Spinal cord (tissue), 10 donors: ENCODE results near the gene ZNF460. TPM values are rescaled to one million over a fixed set of nuclear protein-coding genes. Genes with fewer than 3 reads are reported as not detected.
"Not testable (repeated sequence)": the region's sequence is repeated elsewhere in the genome, so short reads cannot be mapped to it uniquely, and the experiment has no call there.

Source experiments
- DNase-seq, 6 donors: peaks; one replicate each; pipeline versions ENCODE4 v3.0.0 to v3.0.0-alpha.2; 2013 to 2015; ENCODE audit warnings: low spot score in 6 of 6, low read depth in 4 of 6
- H3K27ac ChIP-seq: one replicate; pipeline ENCODE4 v1.5.1; 2013; ENCODE audit warnings: low read depth, low read length, control low read depth
- H3K27me3 ChIP-seq: one replicate; pipeline ENCODE4 v1.6.1; 2013; ENCODE audit warnings: low read length; ENCODE audit not compliant: control insufficient read depth, insufficient read depth
- H3K36me3 ChIP-seq: one replicate; pipeline ENCODE4 v1.6.1; 2013; ENCODE audit warnings: low read length; ENCODE audit not compliant: control insufficient read depth, insufficient read depth
- H3K4me1 ChIP-seq: one replicate; pipeline ENCODE4 v1.6.1; 2013; ENCODE audit warnings: low read length; ENCODE audit not compliant: control insufficient read depth, insufficient read depth
- H3K4me3 ChIP-seq: one replicate; pipeline ENCODE4 v1.5.1; 2013; ENCODE audit warnings: low read depth, low read length, control low read depth
- H3K9me3 ChIP-seq: one replicate; pipeline ENCODE4 v1.6.1; 2013; ENCODE audit warnings: low read length; ENCODE audit not compliant: control insufficient read depth, insufficient read depth
- WGBS: methylation state at CpG from one replicate; pipeline ENCODE4 v1.1.5; 2013; ENCODE audit warnings: missing lambda C conversion rate; ENCODE audit not compliant: insufficient coverage; 5-methylcytosine and 5-hydroxymethylcytosine counted together
- polyA plus RNA-seq, 2 donors: library from polyadenylated mRNA; unstranded; fragments of 120-200 nt; gene quantifications; one replicate each; pipeline ENCODE4 v1.2.1, GENCODE V29; 2013; ENCODE audit not compliant: insufficient read length in 2 of 2
- total RNA-seq, 2 donors: library from RNA; depleted of rRNA in 1 of 2; stranded (reverse); fragments of 120-200 nt in 1 of 2; fragments of >200 nt in 1 of 2; gene quantifications; one replicate each; pipeline versions ENCODE4 v1.2.3 to v1.2.4, GENCODE V29; 2013 to 2014
- donor health status: healthy.

ZNF460 gene
- total and polyA plus RNA-seq, 4 donors = 2.8 to 135 (median 42.2) TPM

DNA sequence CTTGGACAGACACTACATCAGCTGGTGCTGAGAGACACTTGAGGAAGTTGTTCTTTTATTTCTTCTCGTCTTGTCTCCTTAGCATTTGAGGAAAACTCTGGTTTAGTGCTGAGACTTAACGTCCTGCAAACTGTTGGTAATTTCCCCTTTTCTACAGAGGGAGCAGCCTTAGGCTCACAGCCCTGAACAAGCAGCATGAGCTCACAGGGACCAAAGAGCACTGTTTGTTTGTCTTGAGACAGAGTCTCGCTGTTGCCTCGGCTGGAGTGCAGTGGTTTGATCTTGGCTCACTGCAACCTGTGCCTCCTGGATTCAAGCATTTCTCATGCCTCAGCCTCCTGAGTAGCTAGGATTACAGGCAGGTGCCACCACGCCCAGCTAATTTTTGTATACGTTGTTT, 34.3 kb upstream of the ZNF460 start:
- H3K4me3 ChIP-seq = no peak overlapping the region
- no peaks in the 10 kb centered on the region for H3K9me3 ChIP-seq
- H3K27ac ChIP-seq = no peak overlapping the region
- DNase-seq = no peak
- H3K4me1 ChIP-seq = peaks cover 11% of the 10 kb centered on the region
- H3K27me3 ChIP-seq = no peaks in the 10 kb centered on the region
- H3K36me3 ChIP-seq = peaks cover 46% of the 10 kb centered on the region
- 89% methylated on average over 4 of the region's 6 CpGs for WGBS

DNA sequence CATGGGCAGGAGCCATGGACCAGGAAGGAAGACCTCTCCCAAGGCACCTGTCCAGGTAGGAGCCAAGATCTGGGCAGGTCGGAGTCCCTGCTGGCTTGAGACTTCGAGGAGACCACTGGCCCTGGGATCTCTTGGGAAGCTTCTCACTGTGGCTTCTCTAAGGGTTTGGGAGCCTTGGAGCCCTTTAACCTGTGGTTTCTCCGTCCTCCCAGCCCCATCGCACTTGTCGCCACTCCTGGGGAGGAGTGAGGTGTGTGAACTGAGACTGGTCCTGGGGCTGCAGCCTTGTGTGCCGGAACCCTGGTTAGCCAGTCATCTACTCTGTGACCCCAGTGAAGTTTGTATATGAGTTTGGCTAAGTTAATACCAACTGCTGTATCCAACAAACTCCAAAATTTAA, 31.6 kb upstream of the ZNF460 start:
- WGBS = 97% methylated on average over 4 of the region's 6 CpGs
- Histone ChIP-seq H3K36me3 (peaks cover 51% of the 10 kb centered on the region), H3K27ac (no peak overlapping the region), H3K4me1 (no peaks in the 10 kb centered on the region), H3K27me3 (no peaks in the 10 kb centered on the region), H3K9me3 (no peaks in the 10 kb centered on the region), H3K4me3 (no peak overlapping the region)
- no peak for DNase-seq

DNA sequence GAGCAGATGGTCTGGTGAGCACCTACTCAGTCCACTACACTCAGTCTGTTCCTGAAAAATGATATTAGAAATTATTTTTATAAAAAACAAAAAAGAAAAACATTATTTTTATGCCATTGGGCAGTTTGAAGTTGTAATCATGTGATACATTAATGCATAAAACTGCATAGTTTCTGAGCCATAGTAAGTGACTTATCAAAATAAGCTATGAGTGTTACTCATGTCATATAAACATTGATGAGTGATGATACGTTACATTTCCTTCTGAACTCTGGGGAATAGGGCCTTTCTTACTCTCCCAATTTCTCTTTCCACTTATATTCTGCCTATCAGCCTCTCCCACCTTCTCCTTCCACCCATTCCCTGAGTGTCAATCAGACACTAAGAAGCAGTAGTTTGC, 31.0 kb upstream of the ZNF460 start:
- H3K36me3 ChIP-seq = peaks cover 50% of the 10 kb centered on the region
- H3K4me3 ChIP-seq = no peak overlapping the region
- no peak for DNase-seq
- H3K9me3 ChIP-seq = no peaks in the 10 kb centered on the region
- no peaks in the 10 kb centered on the region for H3K4me1 ChIP-seq
- no peaks in the 10 kb centered on the region for H3K27me3 ChIP-seq
- no peak overlapping the region for H3K27ac ChIP-seq
- WGBS = no CpG with 5 or more reads among the region's 1 CpG

DNA sequence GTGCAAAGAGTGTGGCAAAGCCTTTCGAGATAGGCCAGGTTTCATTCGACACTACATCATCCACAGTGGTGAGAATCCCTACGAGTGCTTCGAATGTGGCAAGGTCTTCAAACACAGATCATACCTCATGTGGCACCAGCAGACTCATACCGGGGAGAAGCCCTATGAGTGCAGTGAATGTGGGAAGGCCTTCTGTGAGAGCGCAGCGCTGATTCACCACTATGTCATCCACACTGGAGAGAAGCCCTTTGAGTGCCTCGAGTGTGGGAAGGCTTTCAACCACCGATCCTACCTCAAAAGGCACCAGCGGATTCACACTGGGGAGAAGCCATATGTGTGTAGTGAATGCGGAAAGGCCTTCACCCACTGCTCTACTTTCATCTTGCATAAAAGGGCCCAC, 26.5 kb upstream of the ZNF460 start:
- not testable (repeated sequence) for DNase-seq, H3K27ac ChIP-seq, H3K4me3 ChIP-seq, H3K27me3 ChIP-seq, H3K9me3 ChIP-seq, H3K4me1 ChIP-seq
- H3K36me3 ChIP-seq = peaks cover 22% of the 10 kb centered on the region
- no CpG with 5 or more reads among the region's 11 CpGs for WGBS

DNA sequence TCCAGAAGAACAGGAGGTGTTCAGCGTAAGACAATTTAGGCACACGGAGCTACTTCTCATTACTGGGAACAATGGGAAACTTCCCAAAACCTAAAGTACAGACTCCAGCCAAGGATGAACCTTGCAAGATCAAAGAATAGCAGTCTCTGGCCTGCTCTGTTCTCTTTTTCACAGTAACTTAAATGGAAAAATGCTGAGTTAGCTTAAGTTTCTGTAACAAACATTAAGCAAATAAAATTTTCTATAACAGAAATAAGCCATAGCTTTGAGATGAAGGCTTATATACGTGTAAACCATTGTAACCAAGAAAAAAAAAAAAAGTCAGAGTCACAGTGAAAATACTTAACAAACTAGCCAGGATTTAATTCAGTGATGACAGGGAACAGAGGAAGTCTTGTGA, 18.2 kb upstream of the ZNF460 start:
- H3K9me3 ChIP-seq = no peaks in the 10 kb centered on the region
- H3K4me1 ChIP-seq = no peaks in the 10 kb centered on the region
- H3K27me3 ChIP-seq = no peaks in the 10 kb centered on the region
- DNase-seq = no peak
- 72% methylated on average over 2 of the region's 3 CpGs for WGBS
- H3K27ac ChIP-seq = no peak overlapping the region
- H3K4me3 ChIP-seq = no peak overlapping the region
- H3K36me3 ChIP-seq = no peaks in the 10 kb centered on the region

DNA sequence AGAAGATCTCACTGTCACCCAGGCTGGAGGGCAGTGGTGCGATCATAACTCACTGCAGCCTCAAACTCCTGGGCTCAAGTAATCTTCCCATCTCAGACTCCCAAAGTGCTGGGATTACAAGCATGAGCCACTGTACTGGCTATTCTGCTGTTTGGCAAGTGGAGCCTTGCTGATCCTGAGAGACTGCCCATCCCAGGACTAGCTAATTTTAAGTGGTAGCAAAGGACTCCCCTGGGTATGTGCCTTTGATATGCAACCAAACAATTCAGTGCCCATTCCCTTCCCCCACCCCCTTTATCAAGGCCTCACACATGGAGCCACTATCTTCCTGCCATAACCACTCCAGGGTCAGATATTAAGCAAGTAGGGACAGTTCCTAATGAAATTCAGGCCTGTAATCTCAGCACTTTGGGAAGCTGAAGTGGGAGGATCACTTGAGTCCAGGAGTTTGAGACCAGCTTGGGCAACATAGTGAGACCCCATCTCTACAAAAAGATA, 17.0 kb upstream of the ZNF460 start:
- 100% methylated on average over 1 of the region's 1 CpG for WGBS

DNA sequence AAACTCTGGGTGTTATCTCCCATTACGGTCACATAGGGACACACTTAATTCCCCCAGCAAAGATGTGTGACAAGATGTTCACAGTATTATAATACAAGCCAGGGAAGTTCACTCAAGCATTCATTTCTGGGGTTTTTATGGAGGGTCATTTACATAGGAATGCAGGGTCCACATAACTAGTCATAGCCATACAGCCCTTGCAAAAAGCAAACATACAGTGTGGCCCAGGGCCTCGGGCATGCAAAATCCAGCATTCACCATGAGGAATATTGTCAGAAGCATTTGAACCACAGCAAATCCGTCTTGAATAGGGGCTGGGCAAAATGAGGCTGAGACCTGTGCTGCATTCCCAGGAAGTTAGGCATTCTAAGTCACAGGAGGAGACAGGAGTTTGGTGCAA, 13.0 kb upstream of the ZNF460 start:
- Histone ChIP-seq H3K4me3 (no peak overlapping the region), H3K9me3 (no peaks in the 10 kb centered on the region), H3K36me3 (peaks cover 4% of the 10 kb centered on the region), H3K27ac (no peak overlapping the region), H3K27me3 (no peaks in the 10 kb centered on the region), H3K4me1 (no peaks in the 10 kb centered on the region)
- no peak for DNase-seq
- 69% methylated on average over 2 of the region's 3 CpGs for WGBS

More for the DNA sequence above, 17.0 kb upstream of the ZNF460 start:
- H3K27me3 ChIP-seq = no peaks in the 10 kb centered on the region
- no peak overlapping the region for H3K4me3 ChIP-seq
- no peak overlapping the region for H3K27ac ChIP-seq
- H3K9me3 ChIP-seq = no peaks in the 10 kb centered on the region
- DNase-seq = no peak
- no peaks in the 10 kb centered on the region for H3K36me3 ChIP-seq
- H3K4me1 ChIP-seq = no peaks in the 10 kb centered on the region

DNA sequence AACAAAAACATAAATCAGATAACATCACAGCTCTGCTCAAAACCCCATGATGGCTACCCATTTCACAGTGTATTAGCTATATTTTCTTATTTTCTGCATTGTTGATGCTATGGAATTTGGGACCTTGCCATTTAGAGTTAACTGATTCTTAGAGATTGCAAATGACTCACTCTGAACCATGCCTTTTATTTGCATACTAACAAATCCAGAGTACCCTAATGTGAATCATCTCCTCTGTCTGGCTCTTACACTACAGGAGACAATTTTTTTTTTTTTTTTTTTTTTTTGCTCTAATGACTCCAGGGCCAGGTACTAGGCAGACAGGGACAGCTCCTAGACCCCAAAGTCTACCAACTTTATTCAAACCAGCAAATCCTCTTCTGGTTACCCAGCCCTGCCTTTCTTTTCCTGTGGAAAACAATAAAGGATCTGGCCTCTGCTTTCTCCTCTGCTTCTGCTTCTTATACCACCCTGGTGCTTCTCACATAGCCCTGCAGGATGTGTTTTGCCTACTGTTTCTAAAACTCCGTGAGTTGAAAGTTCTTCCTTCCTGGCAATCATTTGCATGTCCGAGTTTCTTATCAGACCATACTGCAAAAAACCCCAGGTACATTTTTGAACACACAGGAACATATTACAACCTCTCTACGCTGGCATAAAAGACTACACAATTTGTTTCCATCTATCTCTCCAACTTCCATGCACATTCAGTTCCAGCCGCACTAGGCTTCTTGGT, 10.6 kb upstream of the ZNF460 start:
- no peaks in the 10 kb centered on the region for H3K9me3 ChIP-seq
- H3K27me3 ChIP-seq = no peaks in the 10 kb centered on the region
- no peak for DNase-seq
- no peak overlapping the region for H3K27ac ChIP-seq
- no peak overlapping the region for H3K4me3 ChIP-seq
- 91% methylated on average over 4 of the region's 4 CpGs for WGBS
- H3K36me3 ChIP-seq = peaks cover 8% of the 10 kb centered on the region
- no peaks in the 10 kb centered on the region for H3K4me1 ChIP-seq

DNA sequence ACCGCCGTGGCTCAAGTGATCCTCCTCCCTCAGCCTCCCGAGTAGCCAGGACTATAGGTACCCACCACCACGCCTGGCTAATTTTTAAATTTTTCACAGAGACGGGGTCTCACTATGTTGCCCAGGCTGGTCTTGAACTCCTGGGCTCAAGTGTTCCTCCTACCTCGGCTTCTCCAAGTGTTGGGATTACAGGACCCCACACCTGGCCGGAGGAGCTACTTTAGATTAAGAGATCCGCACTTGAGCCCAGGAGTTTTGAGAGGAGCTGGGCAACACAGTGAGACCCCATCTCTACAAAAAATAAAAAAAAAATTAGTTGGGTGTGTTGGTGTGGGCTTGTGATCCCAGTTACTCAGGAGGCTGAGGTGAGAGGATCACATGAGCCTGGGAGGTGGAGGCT, 9.0 kb upstream of the ZNF460 start:
- H3K36me3 ChIP-seq = peaks cover 8% of the 10 kb centered on the region
- no peak for DNase-seq
- WGBS = 93% methylated on average over 6 of the region's 8 CpGs
- no peaks in the 10 kb centered on the region for H3K4me1 ChIP-seq
- H3K4me3 ChIP-seq = no peak overlapping the region
- no peaks in the 10 kb centered on the region for H3K27me3 ChIP-seq
- no peaks in the 10 kb centered on the region for H3K9me3 ChIP-seq
- H3K27ac ChIP-seq = no peak overlapping the region

DNA sequence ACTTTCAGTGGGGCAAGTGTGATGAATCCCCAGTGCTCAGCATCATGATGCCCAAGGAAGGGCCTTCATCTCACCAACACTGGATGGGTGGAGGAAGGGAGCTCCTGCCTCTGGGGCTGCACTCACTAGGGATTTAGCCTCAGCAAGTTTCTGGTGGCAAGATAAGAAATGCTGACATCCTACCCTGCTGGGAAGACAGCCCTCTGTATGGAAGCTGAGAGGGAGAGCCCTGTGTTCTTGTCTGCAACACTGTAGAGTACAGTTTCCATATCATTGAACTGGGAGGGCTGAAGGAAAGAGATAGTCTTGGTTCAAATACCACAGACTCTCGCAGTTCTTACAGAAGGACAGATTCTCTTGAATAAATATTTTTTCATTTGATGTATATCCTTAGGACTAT, 7.3 kb upstream of the ZNF460 start:
- WGBS = no CpG with 5 or more reads among the region's 1 CpG
- H3K27ac ChIP-seq = no peak overlapping the region
- DNase-seq = no peak
- no peaks in the 10 kb centered on the region for H3K4me1 ChIP-seq
- peaks cover 8% of the 10 kb centered on the region for H3K36me3 ChIP-seq
- no peaks in the 10 kb centered on the region for H3K27me3 ChIP-seq
- H3K4me3 ChIP-seq = no peak overlapping the region
- no peaks in the 10 kb centered on the region for H3K9me3 ChIP-seq
